Measurements from ENCODE around the gene CSF2.

- TF ChIP-seq CTCF (IDR thresholded peaks at IDR 0.05): no peak
- TF ChIP-seq SIN3A (IDR thresholded peaks at IDR 0.05; ENCODE audit: borderline replicate concordance, insufficient read depth, low read depth, low read length): no peak
- TF ChIP-seq, protein P1, sequence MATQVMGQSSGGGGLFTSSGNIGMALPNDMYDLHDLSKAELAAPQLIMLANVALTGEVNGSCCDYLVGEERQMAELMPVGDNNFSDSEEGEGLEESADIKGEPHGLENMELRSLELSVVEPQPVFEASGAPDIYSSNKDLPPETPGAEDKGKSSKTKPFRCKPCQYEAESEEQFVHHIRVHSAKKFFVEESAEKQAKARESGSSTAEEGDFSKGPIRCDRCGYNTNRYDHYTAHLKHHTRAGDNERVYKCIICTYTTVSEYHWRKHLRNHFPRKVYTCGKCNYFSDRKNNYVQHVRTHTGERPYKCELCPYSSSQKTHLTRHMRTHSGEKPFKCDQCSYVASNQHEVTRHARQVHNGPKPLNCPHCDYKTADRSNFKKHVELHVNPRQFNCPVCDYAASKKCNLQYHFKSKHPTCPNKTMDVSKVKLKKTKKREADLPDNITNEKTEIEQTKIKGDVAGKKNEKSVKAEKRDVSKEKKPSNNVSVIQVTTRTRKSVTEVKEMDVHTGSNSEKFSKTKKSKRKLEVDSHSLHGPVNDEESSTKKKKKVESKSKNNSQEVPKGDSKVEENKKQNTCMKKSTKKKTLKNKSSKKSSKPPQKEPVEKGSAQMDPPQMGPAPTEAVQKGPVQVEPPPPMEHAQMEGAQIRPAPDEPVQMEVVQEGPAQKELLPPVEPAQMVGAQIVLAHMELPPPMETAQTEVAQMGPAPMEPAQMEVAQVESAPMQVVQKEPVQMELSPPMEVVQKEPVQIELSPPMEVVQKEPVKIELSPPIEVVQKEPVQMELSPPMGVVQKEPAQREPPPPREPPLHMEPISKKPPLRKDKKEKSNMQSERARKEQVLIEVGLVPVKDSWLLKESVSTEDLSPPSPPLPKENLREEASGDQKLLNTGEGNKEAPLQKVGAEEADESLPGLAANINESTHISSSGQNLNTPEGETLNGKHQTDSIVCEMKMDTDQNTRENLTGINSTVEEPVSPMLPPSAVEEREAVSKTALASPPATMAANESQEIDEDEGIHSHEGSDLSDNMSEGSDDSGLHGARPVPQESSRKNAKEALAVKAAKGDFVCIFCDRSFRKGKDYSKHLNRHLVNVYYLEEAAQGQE (IDR thresholded peaks at IDR 0.05; ENCODE audit: insufficient read depth in 1 of 2, low read depth in 2 of 2, low read length in 1 of 2): no peak
- TF ChIP-seq POLR2AphosphoS5 (IDR thresholded peaks at IDR 0.05; ENCODE audit: low read depth, low read length): no peak
- TF ChIP-seq TCF7L2 (IDR thresholded peaks at IDR 0.05; ENCODE audit: low read depth, low read length): no peak
Observed at GRCh38 chr5:132066871-132067270, 6.7 kb upstream of the CSF2 start.

All from Panc1 (cell line).